Smooth muscle cell (in vitro differentiated cells): Measurements from ENCODE around the gene ACIN1. TPM values are rescaled to one million over a fixed set of nuclear protein-coding genes. Genes with fewer than 3 reads are reported as not detected.

ENCODE experiments used
- DNase-seq: peaks from one replicate; lab custom pipeline; 2025; ENCODE audit not compliant: unreplicated experiment; lab: John Stamatoyannopoulos, UW
- H2AFZ ChIP-seq: fragments of 200-600 bp; sonication (generic); 2 replicates; pipeline ENCODE4 v1.6.0; 2016; ENCODE audit warnings: antibody characterized with exemption, low read depth, mild to moderate bottlenecking
- H3F3A ChIP-seq: fragments of 200-600 bp; sonication (generic); 2 replicates; pipeline ENCODE4 v1.6.0; 2017; ENCODE audit warnings: antibody characterized with exemption, low read depth
- H3K27ac ChIP-seq: fragments of 200-600 bp; sonication (generic); 2 replicates; pipeline ENCODE4 v1.5.1; 2016; ENCODE audit warnings: low read depth, mild to moderate bottlenecking
- H3K27me3 ChIP-seq: fragments of 200-600 bp; sonication (generic); 2 replicates; pipeline ENCODE4 v1.6.1; 2016; ENCODE audit warnings: low read depth, mild to moderate bottlenecking
- H3K36me3 ChIP-seq: fragments of 200-600 bp; sonication (generic); 2 replicates; pipeline ENCODE4 v1.5.1; 2016; ENCODE audit warnings: low read depth
- H3K4me1 ChIP-seq: fragments of 200-600 bp; sonication (generic); 2 replicates; pipeline ENCODE4 v1.5.1; 2016; ENCODE audit warnings: low read depth
- H3K4me2 ChIP-seq: fragments of 200-600 bp; sonication (generic); 2 replicates; pipeline ENCODE4 v1.6.0; 2016; ENCODE audit warnings: mild to moderate bottlenecking
- H3K4me3 ChIP-seq: fragments of 200-600 bp; sonication (generic); 2 replicates; pipeline ENCODE4 v1.5.1; 2016; ENCODE audit warnings: mild to moderate bottlenecking
- H3K79me2 ChIP-seq: fragments of 200-600 bp; sonication (generic); 2 replicates; pipeline ENCODE4 v1.6.0; 2016; ENCODE audit warnings: low read depth, mild to moderate bottlenecking
- H3K9ac ChIP-seq: fragments of 200-600 bp; sonication (generic); 2 replicates; pipeline ENCODE4 v1.6.0; 2016; ENCODE audit warnings: low read depth
- H3K9me3 ChIP-seq: fragments of 200-600 bp; sonication (generic); replicated peaks from 2 replicates; pipeline ENCODE4 v1.5.1; 2016; ENCODE audit warnings: low read depth
- H4K20me1 ChIP-seq: fragments of 200-600 bp; sonication (generic); 2 replicates; pipeline ENCODE4 v1.6.0; 2016; ENCODE audit warnings: low read depth
- CTCF ChIP-seq: fragments of 200-600 bp; sonication (generic); IDR thresholded peaks from 2 replicates; pipeline ENCODE4 v1.5.1; 2017; ENCODE audit warnings: borderline replicate concordance, mild to moderate bottlenecking, antibody characterized with exemption; ENCODE audit not compliant: insufficient read depth, poor library complexity, severe bottlenecking
- WGBS: methylation state at CpG from one replicate; pipeline ENCODE4 v1.1.7; 2016; ENCODE audit warnings: low lambda C conversion rate; 5-methylcytosine and 5-hydroxymethylcytosine counted together
- polyA plus RNA-seq: library from polyadenylated mRNA; unstranded; fragments of >200 nt; fragmentation: Nextera tagmentation; extraction: Ambion mirVana; gene quantifications from 2 replicates; pipeline ENCODE4 v1.2.1, GENCODE V29; 2016
- total RNA-seq: library from RNA; depleted of rRNA; stranded (reverse); fragments of >200 nt; gene quantifications from 2 replicates; pipeline ENCODE4 v1.2.3, GENCODE V29; 2014

Gene ACIN1
- total and polyA plus RNA-seq, 2 experiments from 2014 or later, result 33.7 to 64.5 TPM

- no peak overlapping the region for H3K4me3 ChIP-seq
- TF ChIP-seq CTCF, result no peak
- 60% methylated on average over 4 of the region's 4 CpGs for WGBS
- no peaks in the 10 kb centered on the region for H3K9me3 ChIP-seq
- H3K4me2 ChIP-seq, result no peak overlapping the region
- H3K4me1 ChIP-seq, result peaks cover 14% of the 10 kb centered on the region
- H3K9ac ChIP-seq, result no peak overlapping the region
- peak overlapping the region; percentile 21 for H3K27ac ChIP-seq
- DNase-seq, result no peak
- peaks cover 9% of the 10 kb centered on the region for H3F3A ChIP-seq
- H2AFZ ChIP-seq, result no peak overlapping the region
- peaks cover 27% of the 10 kb centered on the region for H3K36me3 ChIP-seq
- no peaks in the 10 kb centered on the region for H3K27me3 ChIP-seq
- H4K20me1 ChIP-seq, result peaks cover 76% of the 10 kb centered on the region
- peaks cover 63% of the 10 kb centered on the region for H3K79me2 ChIP-seq
Observed at GRCh38 chr14:23090254-23090636, 4.7 kb downstream of the ACIN1 start.

GRCh38 chr14:23089498-23090253 is 5.3 kb downstream of the ACIN1 start:
- no peak overlapping the region for H3K4me3 ChIP-seq
- H3K4me2 ChIP-seq, result no peak overlapping the region
- H4K20me1 ChIP-seq, result peaks cover 82% of the 10 kb centered on the region
- H3K36me3 ChIP-seq, result peaks cover 27% of the 10 kb centered on the region
- no peak overlapping the region for H3K9ac ChIP-seq
- peaks cover 9% of the 10 kb centered on the region for H3F3A ChIP-seq
- 88% methylated on average over 12 of the region's 12 CpGs for WGBS
- no peaks in the 10 kb centered on the region for H3K9me3 ChIP-seq
- no peak for DNase-seq
- no peak for TF ChIP-seq CTCF
- peaks cover 63% of the 10 kb centered on the region for H3K79me2 ChIP-seq
- no peak overlapping the region for H2AFZ ChIP-seq
- no peaks in the 10 kb centered on the region for H3K27me3 ChIP-seq
- peaks cover 14% of the 10 kb centered on the region for H3K4me1 ChIP-seq
- H3K27ac ChIP-seq, result no peak overlapping the region

- H3K79me2 ChIP-seq, result peaks cover 42% of the 10 kb centered on the region
- peaks cover 72% of the 10 kb centered on the region for H4K20me1 ChIP-seq
- peaks cover 36% of the 10 kb centered on the region for H3K36me3 ChIP-seq
- no peaks in the 10 kb centered on the region for H3K9me3 ChIP-seq
- H3K4me2 ChIP-seq, result no peak overlapping the region
- H3F3A ChIP-seq, result peaks cover 15% of the 10 kb centered on the region
- no peak overlapping the region for H2AFZ ChIP-seq
- H3K27me3 ChIP-seq, result no peaks in the 10 kb centered on the region
- no peak for TF ChIP-seq CTCF
- no peak overlapping the region for H3K9ac ChIP-seq
- H3K27ac ChIP-seq, result no peak overlapping the region
- no peak overlapping the region for H3K4me3 ChIP-seq
- no peak for DNase-seq
- 89% methylated on average over 1 of the region's 1 CpG for WGBS
- H3K4me1 ChIP-seq, result no peaks in the 10 kb centered on the region
Observed at GRCh38 chr14:23086565-23086964, 8.4 kb downstream of the ACIN1 start.

- Histone ChIP-seq H3K4me1 (no peaks in the 10 kb centered on the region), H2AFZ (no peak overlapping the region), H4K20me1 (peaks cover 62% of the 10 kb centered on the region), H3K27me3 (no peaks in the 10 kb centered on the region), H3F3A (peaks cover 24% of the 10 kb centered on the region), H3K4me3 (no peak overlapping the region), H3K9me3 (no peaks in the 10 kb centered on the region), H3K9ac (no peak overlapping the region), H3K36me3 (peaks cover 45% of the 10 kb centered on the region), H3K4me2 (no peak overlapping the region), H3K79me2 (peaks cover 40% of the 10 kb centered on the region), H3K27ac (peak overlapping the region; percentile 3)
- TF ChIP-seq CTCF, result no peak
- DNase-seq, result no peak
- WGBS, result 86% methylated on average over 3 of the region's 3 CpGs
Observed at GRCh38 chr14:23085458-23085857, 9.5 kb downstream of the ACIN1 start.
